Effector memory CD4-positive, alpha-beta T cell (primary cell): ENCODE data around the gene RASGRP3.

Source experiments
- DNase-seq, 3 donors: peaks; one replicate each; pipeline ENCODE4 v3.0.0-alpha.2; 2020
- H3K27ac ChIP-seq: 2 replicates; pipeline ENCODE4 v1.7.0; 2013; ENCODE audit warnings: mild to moderate bottlenecking, low read length, moderate library complexity; ENCODE audit not compliant: insufficient read depth, poor library complexity, severe bottlenecking
- H3K27me3 ChIP-seq: replicated peaks from 2 replicates; pipeline ENCODE4 v1.7.0; 2013; ENCODE audit warnings: mild to moderate bottlenecking, low read length; ENCODE audit not compliant: insufficient read depth, control insufficient read depth, poor library complexity, severe bottlenecking
- H3K36me3 ChIP-seq: 2 replicates; pipeline ENCODE4 v1.7.0; 2013; ENCODE audit warnings: mild to moderate bottlenecking, low read length, moderate library complexity; ENCODE audit not compliant: control insufficient read depth, insufficient read depth
- H3K4me1 ChIP-seq: 2 replicates; pipeline ENCODE4 v1.7.0; 2013; ENCODE audit warnings: low read length, mild to moderate bottlenecking; ENCODE audit not compliant: control insufficient read depth, insufficient read depth, poor library complexity, severe bottlenecking
- H3K4me3 ChIP-seq: 2 replicates; pipeline ENCODE4 v1.7.0; 2013; ENCODE audit warnings: low read length, low read depth, mild to moderate bottlenecking; ENCODE audit not compliant: insufficient read depth, poor library complexity, severe bottlenecking
- H3K9me3 ChIP-seq: 2 replicates; pipeline ENCODE4 v1.7.0; 2013; ENCODE audit warnings: mild to moderate bottlenecking, low read length, moderate library complexity; ENCODE audit not compliant: control insufficient read depth

The RASGRP3 gene

GRCh38 chr2:33502025-33502424, 25.6 kb downstream of the RASGRP3 start:
- Histone ChIP-seq H3K4me3 (no peak overlapping the region), H3K27ac (no peak overlapping the region), H3K4me1 (peaks cover 3% of the 10 kb centered on the region), H3K27me3 (no peaks in the 10 kb centered on the region), H3K36me3 (no peaks in the 10 kb centered on the region), H3K9me3 (no peaks in the 10 kb centered on the region)
- no peak for DNase-seq

- Histone ChIP-seq H3K4me1 (peaks cover 3% of the 10 kb centered on the region), H3K27me3 (no peaks in the 10 kb centered on the region), H3K9me3 (no peaks in the 10 kb centered on the region), H3K36me3 (no peaks in the 10 kb centered on the region), H3K4me3 (no peak overlapping the region), H3K27ac (no peak overlapping the region)
- no peak for DNase-seq
Observed at GRCh38 chr2:33503002-33503401, 26.6 kb downstream of the RASGRP3 start.

DNA sequence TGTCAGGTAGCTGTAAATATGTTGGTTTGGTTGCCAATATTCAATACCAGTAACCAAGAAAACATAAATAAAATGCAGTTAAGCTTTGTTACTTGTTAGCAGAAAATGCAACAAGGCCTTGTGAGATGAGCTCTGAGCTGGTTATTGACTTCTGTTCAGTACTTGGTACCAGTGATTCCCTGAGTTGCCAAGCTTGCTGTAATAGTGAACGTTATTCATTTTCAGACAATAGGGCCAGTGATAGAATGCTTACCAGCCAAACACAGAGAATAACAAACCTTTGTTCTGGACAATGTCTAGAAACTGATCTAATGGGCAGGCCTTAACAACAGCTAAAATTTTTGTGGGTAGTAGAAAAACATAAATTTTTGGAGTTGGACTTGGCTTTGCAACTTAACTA, 29.5 kb downstream of the RASGRP3 start:
- no peaks in the 10 kb centered on the region for H3K36me3 ChIP-seq
- H3K27ac ChIP-seq = no peak overlapping the region
- DNase-seq = no peak
- H3K4me1 ChIP-seq = no peaks in the 10 kb centered on the region
- no peaks in the 10 kb centered on the region for H3K27me3 ChIP-seq
- no peak overlapping the region for H3K4me3 ChIP-seq
- no peaks in the 10 kb centered on the region for H3K9me3 ChIP-seq

DNA sequence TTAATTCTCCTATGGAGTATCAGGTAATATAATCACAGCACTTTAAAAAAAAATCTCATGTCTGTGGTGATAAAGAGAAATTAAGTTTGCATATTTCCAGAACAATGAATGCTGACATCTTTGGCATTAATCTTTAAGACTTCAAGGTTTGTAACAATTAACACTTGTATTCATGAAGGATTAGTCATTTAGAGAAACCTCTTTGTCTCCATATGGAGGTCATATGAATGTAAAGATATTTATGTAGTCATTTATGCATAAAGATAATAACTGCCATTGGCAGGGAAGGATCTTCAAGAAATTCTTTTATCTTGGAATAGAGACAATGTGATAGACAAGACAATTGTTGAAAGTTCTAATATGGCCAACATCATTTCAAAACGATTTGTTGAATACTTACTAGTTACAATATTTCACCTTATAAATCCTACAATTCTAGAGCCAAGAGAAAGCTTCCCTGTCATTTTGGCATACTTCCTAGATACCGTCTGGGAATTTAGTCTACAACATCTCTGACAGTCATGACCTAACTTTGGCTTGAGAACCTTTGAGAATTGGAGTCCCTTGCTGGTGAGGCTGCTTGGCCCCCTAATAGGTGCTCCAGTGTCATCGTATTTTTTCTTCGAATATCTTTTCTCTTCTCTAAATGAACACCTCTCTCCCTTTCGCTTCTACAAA, 33.6 kb downstream of the RASGRP3 start:
- Histone ChIP-seq H3K4me3 (no peak overlapping the region), H3K9me3 (no peaks in the 10 kb centered on the region), H3K36me3 (no peaks in the 10 kb centered on the region), H3K4me1 (no peaks in the 10 kb centered on the region), H3K27ac (no peak overlapping the region), H3K27me3 (no peaks in the 10 kb centered on the region)
- no peak for DNase-seq

DNA sequence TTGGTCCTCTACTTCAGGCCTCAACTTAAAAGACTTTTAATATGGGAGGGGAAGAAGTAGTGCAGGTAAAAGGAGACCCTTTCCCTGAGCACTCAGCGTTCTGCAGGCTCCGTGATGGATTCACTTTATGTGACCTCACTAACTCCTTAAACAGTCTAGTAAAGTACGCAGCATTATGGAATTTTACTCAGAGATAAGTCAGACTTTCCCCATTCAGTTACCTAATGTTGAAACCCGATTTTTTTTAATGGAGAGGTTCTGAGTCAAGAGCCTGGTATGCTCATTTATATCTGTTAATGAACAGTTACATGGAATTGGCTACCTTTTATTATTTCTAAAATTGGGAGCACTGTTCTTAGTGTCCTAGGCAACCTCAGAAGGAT, 34.1 kb downstream of the RASGRP3 start:
- DNase-seq = no peak
- H3K4me1 ChIP-seq = no peaks in the 10 kb centered on the region
- no peaks in the 10 kb centered on the region for H3K27me3 ChIP-seq
- H3K36me3 ChIP-seq = no peaks in the 10 kb centered on the region
- H3K27ac ChIP-seq = no peak overlapping the region
- no peaks in the 10 kb centered on the region for H3K9me3 ChIP-seq
- H3K4me3 ChIP-seq = no peak overlapping the region

- Histone ChIP-seq H3K36me3 (no peaks in the 10 kb centered on the region), H3K27ac (no peak overlapping the region), H3K27me3 (no peaks in the 10 kb centered on the region), H3K9me3 (no peaks in the 10 kb centered on the region), H3K4me1 (no peaks in the 10 kb centered on the region), H3K4me3 (no peak overlapping the region)
- DNase-seq = no peak
Observed at GRCh38 chr2:33511141-33511540, 34.7 kb downstream of the RASGRP3 start.

GRCh38 chr2:33512112-33512511, 35.7 kb downstream of the RASGRP3 start:
- Histone ChIP-seq H3K27ac (no peak overlapping the region), H3K4me3 (no peak overlapping the region)

DNA sequence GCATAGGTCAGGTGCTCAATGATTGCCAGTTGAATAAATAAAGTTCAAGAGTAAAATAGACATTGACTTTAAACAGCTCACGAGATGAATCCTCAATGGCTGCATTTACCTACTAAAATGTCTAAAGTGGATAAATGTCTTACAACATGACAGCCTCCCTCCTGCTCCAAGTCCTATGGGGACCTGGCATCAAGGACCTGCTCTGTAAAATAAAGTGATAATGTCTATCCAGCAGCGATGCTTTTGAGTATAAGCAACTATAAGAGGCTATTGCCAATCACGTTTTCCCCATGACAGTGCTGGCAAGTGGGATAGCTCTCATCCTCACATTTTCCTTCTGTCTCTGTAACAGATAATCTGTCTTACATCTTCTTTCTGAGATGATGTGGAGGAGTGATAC, 37.0 kb downstream of the RASGRP3 start:
- Histone ChIP-seq H3K27ac (no peak overlapping the region), H3K27me3 (no peaks in the 10 kb centered on the region), H3K36me3 (no peaks in the 10 kb centered on the region), H3K4me1 (no peaks in the 10 kb centered on the region), H3K4me3 (no peak overlapping the region), H3K9me3 (no peaks in the 10 kb centered on the region)
- no peak for DNase-seq

More at GRCh38 chr2:33512112-33512511, 35.7 kb downstream of the RASGRP3 start:
- Histone ChIP-seq H3K9me3 (no peaks in the 10 kb centered on the region), H3K4me1 (no peaks in the 10 kb centered on the region), H3K36me3 (no peaks in the 10 kb centered on the region), H3K27me3 (no peaks in the 10 kb centered on the region)
- DNase-seq = no peak

GRCh38 chr2:33516456-33516995, 40.1 kb downstream of the RASGRP3 start:
- no peak for DNase-seq
- Histone ChIP-seq H3K4me1 (no peaks in the 10 kb centered on the region), H3K27ac (no peak overlapping the region), H3K9me3 (no peaks in the 10 kb centered on the region), H3K36me3 (no peaks in the 10 kb centered on the region), H3K27me3 (no peaks in the 10 kb centered on the region), H3K4me3 (no peak overlapping the region)

GRCh38 chr2:33518200-33518599, 41.8 kb downstream of the RASGRP3 start:
- Histone ChIP-seq H3K4me1 (no peaks in the 10 kb centered on the region), H3K36me3 (no peaks in the 10 kb centered on the region), H3K4me3 (no peak overlapping the region), H3K9me3 (no peaks in the 10 kb centered on the region), H3K27ac (no peak overlapping the region), H3K27me3 (no peaks in the 10 kb centered on the region)
- no peak for DNase-seq
